ENCODE data around the gene DOK7.

- TF ChIP-seq, protein P1, sequence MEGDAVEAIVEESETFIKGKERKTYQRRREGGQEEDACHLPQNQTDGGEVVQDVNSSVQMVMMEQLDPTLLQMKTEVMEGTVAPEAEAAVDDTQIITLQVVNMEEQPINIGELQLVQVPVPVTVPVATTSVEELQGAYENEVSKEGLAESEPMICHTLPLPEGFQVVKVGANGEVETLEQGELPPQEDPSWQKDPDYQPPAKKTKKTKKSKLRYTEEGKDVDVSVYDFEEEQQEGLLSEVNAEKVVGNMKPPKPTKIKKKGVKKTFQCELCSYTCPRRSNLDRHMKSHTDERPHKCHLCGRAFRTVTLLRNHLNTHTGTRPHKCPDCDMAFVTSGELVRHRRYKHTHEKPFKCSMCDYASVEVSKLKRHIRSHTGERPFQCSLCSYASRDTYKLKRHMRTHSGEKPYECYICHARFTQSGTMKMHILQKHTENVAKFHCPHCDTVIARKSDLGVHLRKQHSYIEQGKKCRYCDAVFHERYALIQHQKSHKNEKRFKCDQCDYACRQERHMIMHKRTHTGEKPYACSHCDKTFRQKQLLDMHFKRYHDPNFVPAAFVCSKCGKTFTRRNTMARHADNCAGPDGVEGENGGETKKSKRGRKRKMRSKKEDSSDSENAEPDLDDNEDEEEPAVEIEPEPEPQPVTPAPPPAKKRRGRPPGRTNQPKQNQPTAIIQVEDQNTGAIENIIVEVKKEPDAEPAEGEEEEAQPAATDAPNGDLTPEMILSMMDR (IDR thresholded peaks at IDR 0.05) = no peak
- TF ChIP-seq POLR2A (IDR thresholded peaks at IDR 0.05) = no peak
Measured at GRCh38 chr4:3525532-3526430, 62.7 kb downstream of the DOK7 start.
